Right cardiac atrium (tissue), 5 donors: ENCODE measurements around the gene SPAAR. TPM values are rescaled to one million over a fixed set of nuclear protein-coding genes. Genes with fewer than 3 reads are reported as not detected.
A peak's percentile ranks its signal among the peaks of the same experiment; 100 is the strongest.
"Not testable (repeated sequence)": the region's sequence is repeated elsewhere in the genome, so short reads cannot be mapped to it uniquely, and the experiment has no call there.

ENCODE experiments used
- ATAC-seq, 2 donors: fragments of 200-7000 bp; cut with Tn5 transposase; one replicate each; pipeline versions ENCODE4 v1.8.0 to v1.9.1; 2020; ENCODE audit warnings: moderate library complexity in 2 of 2, mild to moderate bottlenecking in 1 of 2
- DNase-seq, 3 donors: peaks; one replicate each; pipeline ENCODE4 v3.0.0-alpha.2; 2020
- H3K27ac ChIP-seq: one replicate; pipeline ENCODE4 v1.5.1; 2013; ENCODE audit warnings: mild to moderate bottlenecking, low read length, control low read depth, moderate library complexity
- H3K27me3 ChIP-seq: one replicate; pipeline ENCODE4 v1.6.1; 2013; ENCODE audit not compliant: control insufficient read depth, insufficient read depth
- H3K4me1 ChIP-seq: one replicate; pipeline ENCODE4 v1.6.1; 2013; ENCODE audit warnings: low read length; ENCODE audit not compliant: control insufficient read depth, insufficient read depth
- H3K4me3 ChIP-seq: one replicate; pipeline ENCODE4 v1.5.1; 2013; ENCODE audit warnings: low read length, control low read depth
- H3K9me3 ChIP-seq: one replicate; pipeline ENCODE4 v1.6.1; 2013; ENCODE audit warnings: low read length; ENCODE audit not compliant: control insufficient read depth
- WGBS: extraction: QIAGEN DNeasy Blood & Tissue Kit; methylation state at CpG from one replicate; pipeline ENCODE4 v1.1.7; 2013; 5-methylcytosine and 5-hydroxymethylcytosine counted together
- intact Hi-C, 4 donors: fragments of 100-400 bp; cut with DNase I; formaldehyde crosslinking; loops; one replicate each; pipeline versions ENCODE4 v1.11.0 to v1.14.0; 2022 to 2023
- polyA plus RNA-seq: library from polyadenylated mRNA; stranded (reverse); fragments of 200-250 nt; gene quantifications from one replicate; pipeline ENCODE4 v1.2.3, GENCODE V29; 2013
- total RNA-seq, 4 donors: library from RNA; stranded (reverse); fragmentation: NEBNext Ultra II Directional; extraction: Animal tissue kit (Norgen Biotek cat#: 25700); gene quantifications; one replicate each; pipeline ENCODE4 v1.2.1, GENCODE V29; 2021
- donor health status: healthy with polysubstance abuse.
- donor health status: DM: no; HTN: yes; CAD: no.
- donor health status: DM: no; HTN: no; CAD: no.
- donor health status: DM: no; HTN: yes; CAD: no; lungs with severe emphysema.
- donor health status: DM: yes; HTN: yes; CAD: no.

SPAAR gene
- total and polyA plus RNA-seq, 5 donors: 3.7 to 8.7 (median 6.0) TPM

DNA sequence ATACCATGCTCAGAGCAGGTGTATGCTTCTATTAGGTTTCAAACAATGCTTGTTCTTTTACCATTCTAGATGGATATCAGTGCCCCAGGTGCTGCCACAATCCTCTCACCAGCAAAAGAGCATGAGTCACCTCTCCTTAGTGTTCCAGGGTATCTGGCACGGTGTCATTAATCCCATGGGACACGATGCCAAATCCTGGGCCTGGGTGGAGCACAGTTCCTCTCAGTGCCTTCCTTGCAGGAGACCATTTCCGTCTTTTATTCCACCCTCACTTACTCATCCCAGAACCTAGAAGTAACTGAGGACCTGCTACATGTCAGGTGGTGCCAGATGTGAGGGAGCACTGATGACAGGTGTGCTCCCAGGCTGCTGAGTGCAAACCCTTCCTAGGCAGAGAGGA, 37.7 kb upstream of the SPAAR start:
- H3K4me3 ChIP-seq: no peak overlapping the region
- intact Hi-C loops: no loop called here
- no peak for ATAC-seq

DNA sequence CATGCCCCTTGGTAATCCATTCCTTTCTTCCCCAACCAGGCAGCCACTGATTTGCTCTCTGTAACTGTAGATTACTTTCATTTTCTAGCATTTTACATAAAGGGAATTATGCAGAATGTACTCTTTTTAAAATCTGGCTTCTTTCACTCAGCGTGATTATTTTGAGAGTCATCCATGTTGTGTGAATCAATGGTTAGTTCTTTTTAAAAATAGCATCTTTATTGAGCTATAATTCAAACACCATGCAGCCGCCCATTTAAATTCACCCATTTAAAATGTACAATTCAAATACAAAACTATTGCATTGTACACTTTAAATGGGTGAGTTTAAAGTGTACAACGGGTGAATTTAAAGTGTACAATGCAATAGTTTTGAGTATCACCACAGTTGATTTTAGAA, 36.8 kb upstream of the SPAAR start:
- Histone ChIP-seq H3K27ac (no peak overlapping the region), H3K4me3 (no peak overlapping the region), H3K4me1 (no peaks in the 10 kb centered on the region), H3K27me3 (no peaks in the 10 kb centered on the region), H3K9me3 (no peaks in the 10 kb centered on the region)
- DNase-seq (no peak), ATAC-seq (no peak)
- intact Hi-C loops: no loop called here
- 72% methylated on average over 3 of the region's 3 CpGs for WGBS

More for the DNA sequence above, 37.7 kb upstream of the SPAAR start:
- Histone ChIP-seq H3K27me3 (no peaks in the 10 kb centered on the region), H3K4me1 (no peaks in the 10 kb centered on the region), H3K27ac (no peak overlapping the region), H3K9me3 (no peaks in the 10 kb centered on the region)
- WGBS: 77% methylated on average over 3 of the region's 3 CpGs
- no peak for DNase-seq

DNA sequence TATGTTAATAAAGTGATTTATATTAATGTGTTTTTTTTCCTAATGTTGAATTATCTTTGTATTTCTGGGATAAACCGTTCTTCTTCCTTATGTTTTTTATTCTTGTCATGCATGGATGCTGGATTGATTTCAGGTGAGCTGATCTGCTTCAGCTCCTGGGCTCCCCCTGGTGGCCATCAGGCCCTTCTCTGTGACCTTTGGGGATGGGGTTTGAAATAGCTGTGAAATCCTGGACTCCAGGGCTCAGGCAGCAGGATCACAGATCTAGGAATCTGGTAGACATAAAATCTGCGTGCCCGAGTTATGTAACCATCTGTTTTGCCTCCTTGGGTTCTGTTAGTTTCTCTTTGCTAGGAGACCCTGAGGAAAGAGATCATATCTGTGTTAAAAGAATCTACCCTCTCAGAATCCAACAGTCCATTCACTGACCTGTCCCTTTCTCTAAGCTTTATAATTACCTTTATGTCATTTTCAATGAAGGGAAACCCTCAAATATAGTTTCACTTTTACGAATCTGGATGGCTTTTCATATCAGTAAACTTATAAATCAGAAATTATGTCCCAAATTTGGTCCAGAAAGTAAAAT, 26.9 kb upstream of the SPAAR start:
- no peak overlapping the region for H3K27ac ChIP-seq
- H3K27me3 ChIP-seq: no peaks in the 10 kb centered on the region
- peak; percentile 79 to 84 for ATAC-seq
- H3K4me1 ChIP-seq: no peaks in the 10 kb centered on the region
- 2% methylated on average over 4 of the region's 4 CpGs for WGBS
- H3K9me3 ChIP-seq: no peaks in the 10 kb centered on the region
- intact Hi-C loops: loop anchor here (2.0 to 5.0 kb wide), 3 partner anchors 56 to 92 kb away; partner anchors contain the start of gene NPR2 (in 4 of the 4)
- peak; percentile 87 to 95 (median 91) for DNase-seq
- no peak overlapping the region for H3K4me3 ChIP-seq

DNA sequence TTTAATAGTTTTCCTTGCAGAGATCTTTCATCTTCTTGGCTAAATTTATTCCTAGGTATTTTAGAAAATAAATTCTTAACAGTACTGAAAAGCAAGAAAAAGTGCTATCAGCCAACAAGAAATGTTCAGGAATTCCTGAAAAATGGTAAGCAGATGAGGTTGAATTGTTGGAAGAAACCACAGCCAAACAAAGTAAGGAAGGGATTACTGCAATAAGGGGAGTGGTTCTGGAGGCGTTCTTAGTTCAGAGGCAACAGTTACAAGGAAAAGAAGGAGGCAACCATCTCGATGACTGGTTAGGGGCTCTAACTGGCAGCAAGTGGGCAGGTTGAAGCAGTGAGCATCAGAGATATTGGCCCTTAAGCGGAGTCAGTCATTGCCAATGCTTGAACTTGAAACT, 26.3 kb upstream of the SPAAR start:
- ATAC-seq: no peak
- Histone ChIP-seq H3K27me3 (no peaks in the 10 kb centered on the region), H3K4me1 (no peaks in the 10 kb centered on the region), H3K27ac (no peak overlapping the region), H3K4me3 (no peak overlapping the region), H3K9me3 (no peaks in the 10 kb centered on the region)
- intact Hi-C loops: loop anchor here (2.0 to 5.0 kb wide), 3 partner anchors 56 to 92 kb away; partner anchors contain the start of gene NPR2 (in 4 of the 4)
- WGBS: 69% methylated on average over 3 of the region's 3 CpGs
- DNase-seq: no peak

DNA sequence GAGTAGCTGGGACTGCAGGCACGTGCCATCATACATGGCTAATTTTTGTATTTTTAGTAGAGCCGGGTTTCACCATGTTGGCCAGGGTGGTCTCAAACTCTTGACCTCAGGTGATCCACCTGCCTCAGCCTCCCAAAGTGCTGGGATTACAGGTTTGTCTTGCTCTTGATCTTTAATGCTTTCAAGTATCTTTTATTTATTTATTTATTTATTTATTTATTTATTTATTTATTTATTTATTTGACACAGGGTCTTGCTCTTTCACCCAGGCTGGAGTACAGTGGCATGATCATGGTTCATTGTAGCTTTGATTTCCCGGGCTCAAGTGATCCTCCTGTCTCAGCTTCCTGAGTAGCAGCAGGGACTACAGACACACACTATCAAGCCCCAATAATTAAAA, 24.4 kb upstream of the SPAAR start:
- H3K27me3 ChIP-seq, H3K27ac ChIP-seq, ATAC-seq, H3K4me3 ChIP-seq, H3K9me3 ChIP-seq, DNase-seq, H3K4me1 ChIP-seq: not testable (repeated sequence)
- intact Hi-C loops: loop anchor here in 2 of 4 donors (5.0 kb wide), 1 partner anchor 93 kb away; the partner anchor contains the start of gene NPR2 (in 2 of the 2)
- 84% methylated on average over 3 of the region's 3 CpGs for WGBS

DNA sequence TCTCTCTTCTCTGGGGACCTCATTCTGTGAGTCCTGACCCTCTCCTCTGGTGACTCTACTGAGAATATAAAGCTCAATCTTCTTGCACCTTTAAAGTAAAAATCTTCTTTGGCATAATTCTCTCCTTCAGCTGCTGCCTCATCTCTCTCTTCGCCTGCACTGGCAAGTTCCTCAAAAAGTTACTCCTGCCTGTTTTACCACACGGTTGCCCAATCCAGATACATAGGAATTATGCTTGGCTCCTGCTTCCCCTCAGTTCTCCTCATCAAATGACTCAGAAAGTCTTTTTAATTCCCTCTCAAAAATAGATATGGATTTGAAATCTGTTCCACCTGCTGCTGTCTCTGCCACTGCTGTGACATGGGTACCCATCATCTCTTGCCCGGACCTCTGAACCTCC, 17.6 kb upstream of the SPAAR start:
- no peaks in the 10 kb centered on the region for H3K27me3 ChIP-seq
- 80% methylated on average over 3 of the region's 3 CpGs for WGBS
- ATAC-seq (no peak), DNase-seq (no peak)
- H3K27ac ChIP-seq: no peak overlapping the region
- intact Hi-C loops: no loop called here
- H3K4me3 ChIP-seq: no peak overlapping the region
- no peaks in the 10 kb centered on the region for H3K9me3 ChIP-seq
- no peaks in the 10 kb centered on the region for H3K4me1 ChIP-seq

DNA sequence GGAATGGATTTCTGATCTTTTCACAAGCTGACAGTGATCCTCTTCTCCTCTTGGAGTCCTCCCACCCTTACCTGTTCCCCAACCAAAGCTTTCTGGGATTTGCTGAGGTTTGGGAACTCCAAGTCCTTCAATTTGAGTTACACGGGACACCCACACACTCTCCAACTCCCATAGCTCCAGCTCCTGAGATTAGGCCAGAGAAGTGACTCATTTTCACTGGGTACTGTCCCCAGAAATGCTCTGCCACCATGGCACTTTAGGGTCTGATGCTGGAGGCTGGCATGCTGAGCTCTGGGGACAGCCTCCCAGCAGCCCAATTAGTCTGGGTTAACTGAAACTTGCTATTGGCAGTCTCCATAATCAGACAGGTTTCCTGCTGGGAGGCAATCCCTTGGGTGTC, 17.2 kb upstream of the SPAAR start:
- H3K27me3 ChIP-seq: no peaks in the 10 kb centered on the region
- no peak for ATAC-seq
- H3K27ac ChIP-seq: no peak overlapping the region
- no peaks in the 10 kb centered on the region for H3K9me3 ChIP-seq
- DNase-seq: no peak
- H3K4me3 ChIP-seq: no peak overlapping the region
- WGBS: 80% methylated on average over 1 of the region's 1 CpG
- intact Hi-C loops: no loop called here
- no peaks in the 10 kb centered on the region for H3K4me1 ChIP-seq

DNA sequence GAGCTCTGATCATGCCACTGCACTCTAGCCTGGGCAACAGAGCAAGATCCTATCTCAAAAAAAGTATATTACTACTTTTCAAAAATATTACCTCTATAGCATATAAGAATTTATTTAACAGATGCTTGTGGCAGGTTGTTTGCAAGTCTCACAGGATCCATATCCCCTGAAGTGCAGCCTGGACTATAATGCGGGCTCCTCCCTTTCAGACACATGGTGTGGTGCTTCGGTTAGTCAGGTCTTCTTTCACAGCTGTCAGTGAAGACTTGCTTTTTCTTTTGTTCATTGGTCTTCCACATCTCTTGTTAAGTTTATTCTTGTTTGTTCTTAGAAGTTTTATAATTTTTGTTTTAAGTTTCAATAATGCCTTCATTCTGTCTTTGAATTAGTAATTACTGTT, 12.7 kb upstream of the SPAAR start:
- no peak overlapping the region for H3K4me3 ChIP-seq
- DNase-seq: no peak
- WGBS: 98% methylated on average over 2 of the region's 2 CpGs
- intact Hi-C loops: no loop called here
- H3K27ac ChIP-seq: no peak overlapping the region
- H3K4me1 ChIP-seq: no peaks in the 10 kb centered on the region
- no peaks in the 10 kb centered on the region for H3K9me3 ChIP-seq
- no peaks in the 10 kb centered on the region for H3K27me3 ChIP-seq
- ATAC-seq: no peak

DNA sequence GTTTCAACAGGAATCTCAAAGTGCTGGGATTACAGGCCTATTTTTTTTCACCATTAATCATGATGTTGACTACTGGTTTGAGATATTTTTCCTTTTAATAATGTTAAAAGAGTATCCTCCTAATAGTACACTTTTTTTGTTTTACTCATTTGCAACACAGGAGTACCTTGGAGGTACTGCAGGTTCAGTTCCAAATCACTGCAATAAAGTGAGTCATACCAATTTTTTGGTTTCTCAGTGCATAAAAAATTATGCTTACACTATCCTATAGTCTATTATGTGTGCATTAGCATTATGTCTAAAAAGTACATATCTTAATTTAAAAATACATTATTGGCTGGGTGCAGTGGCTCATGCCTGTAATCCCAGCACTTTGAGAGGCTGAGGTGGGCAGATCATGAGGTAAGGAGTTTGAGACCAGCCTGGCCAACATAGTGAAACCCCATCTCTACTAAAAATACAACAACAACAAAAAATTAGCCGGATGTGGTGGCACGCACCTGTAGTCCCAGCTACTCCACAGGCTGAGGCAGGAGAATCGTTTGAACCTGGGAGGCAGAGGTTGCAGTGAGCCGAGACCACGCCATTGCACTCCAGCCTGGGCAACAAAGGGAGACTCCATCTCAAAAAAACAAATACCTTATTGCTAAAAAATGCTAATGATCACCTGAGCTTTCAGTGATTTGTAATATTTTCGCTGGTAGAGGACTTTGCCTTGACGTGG, 11.8 kb upstream of the SPAAR start:
- H3K4me3 ChIP-seq, H3K9me3 ChIP-seq, ATAC-seq, DNase-seq, H3K27ac ChIP-seq, H3K27me3 ChIP-seq, H3K4me1 ChIP-seq, intact Hi-C loops: not testable (repeated sequence)
- 86% methylated on average over 7 of the region's 7 CpGs for WGBS

DNA sequence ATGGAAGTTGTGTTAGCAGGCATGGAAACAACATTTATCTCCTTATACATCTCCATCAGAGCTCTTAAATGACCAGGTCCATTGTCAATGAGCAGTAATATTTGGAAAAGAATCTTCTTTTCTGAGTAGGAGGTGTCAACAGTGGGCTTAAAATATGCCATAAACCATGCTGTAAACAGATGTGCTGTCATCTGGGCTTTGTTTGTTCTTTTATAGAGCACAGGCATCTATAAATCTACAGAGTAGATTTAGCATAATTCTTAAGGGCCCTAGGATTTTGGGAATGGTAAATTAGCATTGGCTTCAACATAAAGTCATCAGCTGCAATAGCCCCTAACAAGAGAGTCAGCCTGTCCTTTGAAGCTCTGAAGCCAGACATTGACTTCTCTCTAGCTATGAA, 11.0 kb upstream of the SPAAR start:
- Histone ChIP-seq H3K4me1 (no peaks in the 10 kb centered on the region), H3K9me3 (no peaks in the 10 kb centered on the region), H3K27ac (no peak overlapping the region), H3K27me3 (no peaks in the 10 kb centered on the region), H3K4me3 (no peak overlapping the region)
- no peak for ATAC-seq
- intact Hi-C loops: no loop called here
- DNase-seq: no peak

DNA sequence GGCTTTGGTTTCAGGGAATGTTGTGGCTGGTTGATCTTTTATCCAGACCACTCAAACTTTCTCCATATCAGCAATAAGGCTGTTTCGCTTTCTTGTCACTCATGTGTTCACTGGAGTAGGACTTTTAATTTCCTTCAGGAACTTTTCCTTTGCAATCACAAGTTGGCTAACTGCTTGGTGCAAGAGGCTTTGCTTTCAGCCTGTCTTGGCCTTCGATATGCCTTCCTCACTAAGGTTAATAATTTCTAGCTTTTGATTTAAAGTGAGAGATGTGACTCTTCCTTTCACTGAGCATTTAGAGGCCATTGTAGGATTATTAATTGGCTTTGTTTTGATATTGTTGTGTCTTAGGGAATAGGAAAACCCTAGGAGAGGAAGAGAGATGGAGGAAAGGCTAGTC, 10.3 kb upstream of the SPAAR start:
- H3K9me3 ChIP-seq: no peaks in the 10 kb centered on the region
- DNase-seq (no peak), ATAC-seq (no peak)
- no peaks in the 10 kb centered on the region for H3K4me1 ChIP-seq
- H3K27me3 ChIP-seq: no peaks in the 10 kb centered on the region
- H3K4me3 ChIP-seq: no peak overlapping the region
- intact Hi-C loops: no loop called here
- H3K27ac ChIP-seq: no peak overlapping the region
- 81% methylated on average over 2 of the region's 2 CpGs for WGBS
